Activated T-helper 1 cell treated with Interleukin-2 at 50 U/mL for 16 hours (primary cell): Measurements from ENCODE around the gene WT1.

ENCODE experiments used
- DNase-seq: peaks from one replicate; pipeline ENCODE4 v3.0.0-alpha.2; 2020; ENCODE audit warnings: low read depth

The WT1 gene

GRCh38 chr11:32421992-32422391, 13.3 kb downstream of the WT1 start:
- no peak for DNase-seq

- DNase-seq, result no peak
Observed at GRCh38 chr11:32420937-32421901, 14.1 kb downstream of the WT1 start.

GRCh38 chr11:32420139-32420538, 15.2 kb downstream of the WT1 start:
- DNase-seq, result no peak

GRCh38 chr11:32418836-32419235, 16.5 kb downstream of the WT1 start:
- DNase-seq, result no peak

GRCh38 chr11:32417806-32418205, 17.5 kb downstream of the WT1 start:
- no peak for DNase-seq

- DNase-seq, result no peak
Observed at GRCh38 chr11:32416301-32416700, 19.0 kb downstream of the WT1 start.

GRCh38 chr11:32414925-32415324, 20.4 kb downstream of the WT1 start:
- DNase-seq, result no peak

- no peak for DNase-seq
Observed at GRCh38 chr11:32411942-32412615, 23.3 kb downstream of the WT1 start.

- no peak for DNase-seq
Observed at GRCh38 chr11:32405592-32405991, 29.7 kb downstream of the WT1 start.

GRCh38 chr11:32402836-32403235, 32.5 kb downstream of the WT1 start:
- no peak for DNase-seq

GRCh38 chr11:32400670-32401369, 34.5 kb downstream of the WT1 start:
- no peak for DNase-seq

- no peak for DNase-seq
Observed at GRCh38 chr11:32400196-32400595, 35.1 kb downstream of the WT1 start.

- DNase-seq, result no peak
Observed at GRCh38 chr11:32396991-32397390, 38.3 kb downstream of the WT1 start.

- no peak for DNase-seq
Observed at GRCh38 chr11:32396331-32396730, 39.0 kb downstream of the WT1 start.

GRCh38 chr11:32395127-32395526, 40.2 kb downstream of the WT1 start:
- no peak for DNase-seq

GRCh38 chr11:32392840-32393239, 42.5 kb downstream of the WT1 start:
- DNase-seq, result no peak

- no peak for DNase-seq
Observed at GRCh38 chr11:32391956-32392553, 43.3 kb downstream of the WT1 start.

GRCh38 chr11:32391479-32391878, 43.9 kb downstream of the WT1 start:
- no peak for DNase-seq

GRCh38 chr11:32390712-32391111, 44.6 kb downstream of the WT1 start:
- DNase-seq, result no peak

- no peak for DNase-seq
Observed at GRCh38 chr11:32388871-32389770, 46.2 kb downstream of the WT1 start.

- no peak for DNase-seq
Observed at GRCh38 chr11:32388365-32388764, 47.0 kb downstream of the WT1 start.
